Activated CD8-positive, alpha-beta memory T cell treated with anti-CD3 and anti-CD28 coated beads for 4 hours (primary cell): Measurements from ENCODE around the gene SPRY1.

Experiments
- DNase-seq, 2 donors: peaks; one replicate each; pipeline ENCODE4 v3.0.0-alpha.2; 2020; ENCODE audit warnings: low read depth in 2 of 2

The SPRY1 gene

DNA sequence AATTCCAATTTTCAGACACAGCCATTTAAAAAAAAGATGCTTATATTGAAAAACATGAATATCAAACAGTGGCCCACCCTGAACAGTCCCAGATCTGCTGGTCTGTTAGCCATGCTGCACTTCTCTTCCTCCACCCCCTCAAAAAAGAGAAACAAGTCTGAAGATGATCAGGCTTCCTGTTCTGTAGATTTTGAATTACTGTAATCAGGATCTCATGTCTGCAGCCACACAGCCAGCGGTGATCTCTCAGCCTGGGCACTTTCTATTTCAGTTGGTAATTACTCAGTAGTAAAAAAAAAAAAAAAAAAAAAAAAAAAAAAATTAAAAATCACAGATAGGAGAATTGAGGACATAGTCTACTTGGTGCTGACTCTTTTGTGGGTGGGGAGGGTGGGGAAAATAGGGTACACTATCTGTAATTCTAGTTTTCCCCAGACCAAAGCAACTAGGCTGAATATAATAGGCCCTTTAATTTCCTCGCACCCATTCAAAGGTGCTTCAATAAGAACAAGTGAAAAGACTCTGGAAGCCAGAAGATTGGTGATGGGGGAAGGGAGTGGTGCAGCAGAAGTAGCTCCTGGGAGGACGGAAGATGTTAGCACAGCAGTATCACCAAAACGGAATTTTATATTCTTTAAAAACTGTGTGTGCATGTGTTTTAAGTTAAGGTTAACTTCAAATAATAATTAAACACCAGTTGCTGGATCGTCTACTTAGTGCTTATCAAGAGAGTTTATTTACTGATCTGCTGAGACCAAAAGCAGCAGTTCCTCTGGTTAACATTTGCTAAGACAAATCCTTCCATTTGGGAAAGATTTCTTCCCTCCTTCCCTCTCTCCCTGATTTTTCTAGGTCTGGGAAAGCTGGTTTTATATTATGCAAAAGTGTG lies 47.0 kb downstream of the SPRY1 start:
- DNase-seq: no peak

DNA sequence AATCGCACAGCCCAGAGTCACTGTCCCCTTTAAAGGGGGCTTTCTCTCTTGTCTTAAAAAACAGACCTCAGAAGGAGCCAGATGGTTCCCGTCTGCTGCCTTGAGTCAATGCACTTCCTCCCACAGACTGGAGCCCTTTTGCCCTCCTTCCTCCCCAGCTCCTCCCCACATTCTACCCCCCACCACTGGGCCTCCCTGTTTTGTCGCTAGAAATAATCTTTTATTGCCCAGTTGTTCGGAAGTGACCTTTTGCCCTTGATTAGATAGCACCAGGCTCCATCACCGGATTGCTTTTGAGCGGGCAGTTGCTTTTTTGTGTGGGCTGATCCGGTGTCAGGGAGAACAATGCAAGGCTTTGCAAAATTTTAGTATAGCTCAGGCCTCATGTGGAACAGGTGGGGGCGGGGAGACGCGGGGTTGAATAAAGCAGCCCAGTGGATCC lies 47.7 kb downstream of the SPRY1 start:
- no peak for DNase-seq

DNA sequence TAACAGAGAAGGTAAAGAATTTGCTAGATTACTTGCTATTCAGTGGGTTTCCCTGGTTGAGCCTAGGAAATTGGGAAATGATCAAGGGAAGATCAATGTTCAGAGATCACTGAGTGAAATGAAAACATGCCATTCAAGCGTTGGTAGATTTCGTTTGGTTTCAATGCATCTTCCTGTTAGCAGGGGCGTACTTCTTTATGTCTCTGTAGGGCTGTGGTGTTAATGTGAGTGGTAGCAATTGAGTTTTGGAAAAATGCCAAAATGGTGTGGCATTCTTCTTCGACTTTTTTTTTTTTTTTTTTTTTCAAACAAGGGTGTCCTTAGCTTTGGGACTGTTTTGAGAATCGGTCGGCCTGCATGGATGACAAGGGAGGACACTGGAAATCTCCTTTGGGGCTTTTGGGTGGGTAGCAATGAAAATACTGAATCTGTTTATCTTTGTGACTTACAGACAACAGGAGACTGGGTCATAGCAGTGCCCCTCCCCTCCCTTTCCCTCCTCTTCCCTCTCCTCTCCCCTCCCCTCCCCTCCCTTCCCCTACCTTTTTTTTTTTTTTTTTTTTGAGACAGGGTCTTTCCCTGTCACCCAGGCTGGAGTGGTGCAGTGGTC lies 50.4 kb downstream of the SPRY1 start:
- DNase-seq: no peak

DNA sequence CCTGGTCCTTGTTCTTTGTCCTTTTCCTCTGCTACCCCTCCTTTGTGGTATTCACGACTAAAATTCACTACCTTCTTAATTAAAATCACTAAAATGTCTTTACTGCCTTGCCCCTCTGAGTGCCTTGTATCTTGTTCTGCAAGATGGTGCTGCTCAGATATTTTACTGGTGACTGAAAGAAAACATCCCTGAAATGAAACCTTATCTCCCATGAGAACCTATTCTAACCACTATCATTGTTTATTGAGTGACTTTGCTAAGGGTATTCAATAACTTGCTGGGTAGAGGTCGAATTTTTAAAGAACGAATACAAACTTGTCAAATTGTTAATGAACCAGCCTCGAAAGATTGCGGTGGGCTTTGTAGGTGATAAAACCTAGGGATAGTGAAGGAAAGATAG lies 52.8 kb downstream of the SPRY1 start:
- no peak for DNase-seq

DNA sequence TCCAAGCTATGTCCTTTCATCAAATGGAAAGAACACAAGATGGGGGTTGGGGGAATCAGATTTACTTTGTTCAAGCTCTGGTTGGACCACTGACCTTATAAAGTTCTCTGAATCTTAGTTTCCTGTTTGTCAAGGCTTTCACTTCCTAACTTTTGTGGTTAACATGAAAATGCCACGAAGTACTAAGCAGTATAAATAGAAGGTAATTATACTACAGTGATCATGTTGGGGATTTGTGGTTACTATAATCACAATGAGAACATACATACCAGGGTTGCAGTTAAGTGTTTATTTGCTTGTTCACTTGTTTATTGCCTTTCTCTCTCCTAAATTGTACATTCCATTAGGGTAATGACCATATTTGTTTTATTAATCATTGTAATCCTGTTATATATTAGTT lies 53.2 kb downstream of the SPRY1 start:
- no peak for DNase-seq

DNA sequence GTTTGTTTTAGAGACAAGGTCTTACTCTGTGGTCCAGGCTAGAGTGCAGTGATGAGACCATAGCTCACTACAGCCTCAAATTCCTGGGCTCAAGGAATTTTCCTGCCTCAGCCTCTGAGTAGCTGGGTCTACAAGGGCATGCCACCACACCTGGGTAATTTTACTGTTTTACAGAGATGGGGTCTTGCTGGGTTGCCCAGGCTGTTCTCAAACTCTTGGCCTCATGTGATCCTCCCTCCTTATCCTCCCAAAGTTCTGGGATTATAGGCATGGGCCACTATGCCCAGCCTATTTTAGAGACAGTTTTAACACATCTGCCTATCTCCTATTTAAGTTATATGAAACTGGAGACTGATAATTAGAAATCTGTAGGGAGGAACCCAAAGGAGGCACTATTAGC lies 53.8 kb downstream of the SPRY1 start:
- DNase-seq: no peak

DNA sequence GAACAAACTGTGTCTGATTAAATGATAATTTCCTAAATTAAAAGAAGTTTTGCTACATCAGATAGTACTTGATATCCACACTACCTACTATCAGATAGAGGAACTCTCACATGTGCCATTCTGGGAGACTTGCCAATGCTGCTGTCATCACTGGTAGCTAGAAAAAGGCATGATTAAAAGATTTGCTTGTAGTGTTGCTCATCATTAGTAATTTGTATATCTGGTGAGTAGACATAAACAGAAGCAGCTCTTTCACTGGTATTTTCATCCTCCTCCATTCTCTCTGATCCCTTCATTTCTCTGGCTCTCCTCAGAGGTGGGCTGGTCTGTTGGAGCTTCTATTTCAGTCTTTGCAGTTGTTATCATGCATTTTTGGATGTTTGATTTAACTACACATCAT lies 56.0 kb downstream of the SPRY1 start:
- no peak for DNase-seq

DNA sequence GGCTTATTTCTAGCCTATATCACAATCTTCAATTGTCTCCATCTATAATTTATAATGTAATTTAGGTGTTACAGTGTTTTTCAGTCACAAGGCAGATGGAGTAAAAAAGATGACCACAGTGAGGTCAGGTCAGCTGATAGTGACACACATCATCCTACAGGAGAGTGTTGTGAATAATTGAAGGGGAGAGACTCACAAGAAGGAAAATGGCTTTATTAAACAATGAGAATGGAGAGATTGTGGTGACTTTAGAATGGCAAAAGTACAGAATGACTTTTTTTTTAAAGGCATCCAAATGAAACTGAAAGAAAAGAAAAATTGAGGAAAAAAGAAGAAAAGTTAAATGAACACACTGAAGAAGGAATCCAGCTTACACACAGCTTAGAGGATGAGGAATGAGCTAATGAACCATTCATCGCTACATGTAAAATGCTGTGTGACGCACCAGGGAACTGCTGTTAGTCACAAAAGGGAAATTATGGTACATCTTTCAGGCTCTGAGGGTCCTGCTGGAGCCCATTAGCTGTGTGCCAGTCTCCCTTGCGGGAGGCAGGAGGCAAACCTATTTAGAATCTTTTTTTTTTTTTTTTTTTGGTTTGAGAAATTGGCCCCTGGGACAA lies 56.6 kb downstream of the SPRY1 start:
- DNase-seq: no peak
